ENCODE data around the gene SATB1.

GRCh38 chr3:18405141-18405540 is 20.0 kb downstream of the SATB1 start:
- TF ChIP-seq CTCF (IDR thresholded peaks at IDR 0.05; ENCODE audit: low read length) (no peak), EZH2phosphoT487 (IDR thresholded peaks at IDR 0.05; ENCODE audit: low read length) (no peak), EZH2 (optimal IDR thresholded peaks at IDR 0.05; ENCODE audit: low read depth, low read length) (no peak)
